ENCODE data around the gene IMMP1L.

IMMP1L gene

GRCh38 chr11:31531293-31531692 is 21.9 kb upstream of the IMMP1L start:
- intact Hi-C loops (cut with DNase I; ENCODE audit: low total_unique reads), result no loop called here
- H3K27ac ChIP-seq, result no peak overlapping the region
- TF ChIP-seq, protein P1, sequence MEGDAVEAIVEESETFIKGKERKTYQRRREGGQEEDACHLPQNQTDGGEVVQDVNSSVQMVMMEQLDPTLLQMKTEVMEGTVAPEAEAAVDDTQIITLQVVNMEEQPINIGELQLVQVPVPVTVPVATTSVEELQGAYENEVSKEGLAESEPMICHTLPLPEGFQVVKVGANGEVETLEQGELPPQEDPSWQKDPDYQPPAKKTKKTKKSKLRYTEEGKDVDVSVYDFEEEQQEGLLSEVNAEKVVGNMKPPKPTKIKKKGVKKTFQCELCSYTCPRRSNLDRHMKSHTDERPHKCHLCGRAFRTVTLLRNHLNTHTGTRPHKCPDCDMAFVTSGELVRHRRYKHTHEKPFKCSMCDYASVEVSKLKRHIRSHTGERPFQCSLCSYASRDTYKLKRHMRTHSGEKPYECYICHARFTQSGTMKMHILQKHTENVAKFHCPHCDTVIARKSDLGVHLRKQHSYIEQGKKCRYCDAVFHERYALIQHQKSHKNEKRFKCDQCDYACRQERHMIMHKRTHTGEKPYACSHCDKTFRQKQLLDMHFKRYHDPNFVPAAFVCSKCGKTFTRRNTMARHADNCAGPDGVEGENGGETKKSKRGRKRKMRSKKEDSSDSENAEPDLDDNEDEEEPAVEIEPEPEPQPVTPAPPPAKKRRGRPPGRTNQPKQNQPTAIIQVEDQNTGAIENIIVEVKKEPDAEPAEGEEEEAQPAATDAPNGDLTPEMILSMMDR (IDR thresholded peaks at IDR 0.05), result no peak
- DNase-seq, result no peak
- H3K9me3 ChIP-seq, result no peaks in the 10 kb centered on the region
- peaks cover 0 to 7% (median 6%) of the 10 kb centered on the region in 3 donors for H3K36me3 ChIP-seq
- no peaks in the 10 kb centered on the region for H3K27me3 ChIP-seq
- no peak overlapping the region for H3K4me3 ChIP-seq
- H3K4me1 ChIP-seq, result no peaks in the 10 kb centered on the region

GRCh38 chr11:31529701-31530100 is 20.3 kb upstream of the IMMP1L start:
- intact Hi-C loops (cut with DNase I; ENCODE audit: low total_unique reads), result no loop called here
- TF ChIP-seq, protein P1 (IDR thresholded peaks at IDR 0.05), result no peak

DNA sequence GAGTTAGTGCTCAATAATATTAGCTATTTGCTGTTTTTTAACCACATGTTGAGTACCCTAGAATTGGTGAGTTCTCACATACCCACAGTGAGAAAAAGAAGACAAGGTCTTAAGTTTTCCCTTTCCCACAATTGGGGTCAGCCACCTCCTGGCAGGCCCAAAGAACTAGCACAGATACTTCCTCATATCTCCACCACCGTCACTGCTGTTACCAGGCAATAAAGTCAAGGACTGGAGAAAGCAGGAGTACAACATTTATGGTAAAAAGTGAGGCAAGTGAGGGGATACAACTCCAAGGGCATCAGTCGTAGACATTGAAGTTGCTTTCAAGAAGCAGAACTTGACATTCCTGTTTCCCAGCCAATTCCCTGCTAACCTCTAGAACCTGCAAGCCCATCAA is 19.8 kb upstream of the IMMP1L start:
- TF ChIP-seq, protein P1 (IDR thresholded peaks at IDR 0.05), result no peak
- no peak for DNase-seq
- Histone ChIP-seq H3K36me3 (peaks cover 0 to 3% (median under 1%) of the 10 kb centered on the region in 3 donors), H3K27me3 (no peaks in the 10 kb centered on the region), H3K9me3 (no peaks in the 10 kb centered on the region), H3K4me3 (no peak overlapping the region), H3K27ac (no peak overlapping the region), H3K4me1 (no peaks in the 10 kb centered on the region)
- intact Hi-C loops (cut with DNase I; ENCODE audit: low total_unique reads), result no loop called here

More at GRCh38 chr11:31529701-31530100, 20.3 kb upstream of the IMMP1L start:
- no peaks in the 10 kb centered on the region for H3K36me3 ChIP-seq
- no peak overlapping the region for H3K27ac ChIP-seq
- H3K4me1 ChIP-seq, result no peaks in the 10 kb centered on the region
- H3K27me3 ChIP-seq, result no peaks in the 10 kb centered on the region
- DNase-seq, result no peak
- no peak overlapping the region for H3K4me3 ChIP-seq
- no peaks in the 10 kb centered on the region for H3K9me3 ChIP-seq

DNA sequence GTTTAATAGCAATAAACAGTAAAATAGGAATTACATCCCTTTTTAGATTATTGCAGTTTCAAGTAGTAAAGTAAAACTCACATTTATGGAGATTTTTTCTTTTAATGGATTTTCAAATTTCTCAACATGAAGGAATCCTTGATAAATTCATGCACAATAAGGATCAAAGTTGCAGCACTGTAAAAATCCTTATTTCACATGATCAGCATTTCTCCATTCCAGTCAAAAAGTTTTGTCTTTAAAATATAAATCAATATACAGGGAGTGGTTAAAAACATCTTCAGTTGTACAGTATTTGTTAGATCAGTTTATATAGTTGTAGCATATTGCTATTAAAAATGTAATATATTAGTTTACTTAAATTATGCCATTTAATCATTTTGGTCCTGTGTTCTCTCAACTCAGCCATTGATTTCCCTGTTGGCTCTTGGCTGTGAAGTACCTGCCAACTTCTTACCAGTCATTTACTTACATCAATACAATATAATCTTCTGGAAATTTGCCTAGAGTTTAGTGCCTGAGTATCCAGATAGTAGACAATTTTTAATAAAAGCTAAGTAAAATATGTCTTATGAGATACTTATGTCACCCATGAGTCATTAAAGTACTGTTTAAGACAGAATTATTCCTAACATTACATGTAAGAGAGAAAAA is 12.2 kb upstream of the IMMP1L start:
- H3K9me3 ChIP-seq, result no peaks in the 10 kb centered on the region
- no peak overlapping the region for H3K27ac ChIP-seq
- no peak for DNase-seq
- no peak overlapping the region for H3K4me3 ChIP-seq
- no peaks in the 10 kb centered on the region for H3K27me3 ChIP-seq
- intact Hi-C loops (cut with DNase I; ENCODE audit: low total_unique reads), result no loop called here
- peaks cover 0 to 5% (median 3%) of the 10 kb centered on the region in 3 donors for H3K36me3 ChIP-seq
- TF ChIP-seq, protein P1 (IDR thresholded peaks at IDR 0.05), result no peak
- no peaks in the 10 kb centered on the region for H3K4me1 ChIP-seq

DNA sequence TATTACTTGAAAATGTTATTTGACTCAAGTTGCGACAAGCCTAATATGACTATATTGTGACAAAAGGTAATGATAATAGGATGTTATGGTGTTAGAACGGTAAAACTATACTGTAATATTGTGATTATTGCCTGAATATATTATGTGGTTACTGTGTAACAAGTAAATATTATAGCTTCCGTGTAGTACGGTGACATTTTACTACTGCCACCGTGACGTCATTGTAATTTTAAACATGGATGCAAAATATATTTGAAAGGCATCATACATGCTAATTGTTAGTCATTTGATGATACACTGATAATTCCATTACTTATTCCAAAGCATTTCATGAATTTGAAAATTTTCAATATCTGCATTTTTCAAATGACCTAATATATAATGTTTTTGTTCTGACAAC is 2.7 kb upstream of the IMMP1L start:
- DNase-seq, result no peak
- H3K36me3 ChIP-seq, result no peaks in the 10 kb centered on the region
- no peak overlapping the region for H3K27ac ChIP-seq
- H3K4me3 ChIP-seq, result no peak overlapping the region
- intact Hi-C loops (cut with DNase I; ENCODE audit: low total_unique reads), result no loop called here
- peaks cover 0 to 18% (median 1%) of the 10 kb centered on the region in 4 donors for H3K4me1 ChIP-seq
- TF ChIP-seq, protein P1 (IDR thresholded peaks at IDR 0.05), result no peak
- no peaks in the 10 kb centered on the region for H3K9me3 ChIP-seq
- H3K27me3 ChIP-seq, result no peaks in the 10 kb centered on the region

Data from tibial artery (tissue), 4 donors.